GM23248 (cell line): ENCODE measurements around the gene TENM4.

Experiments
- EZH2 ChIP-seq: fragments of 200-600 bp; sonication (generic); IDR thresholded peaks from 2 replicates; pipeline ENCODE4 v1.6.1; 2018; ENCODE audit warnings: antibody characterized with exemption, mild to moderate bottlenecking; ENCODE audit not compliant: insufficient read depth, poor library complexity, severe bottlenecking
- EZH2phosphoT487 ChIP-seq: fragments of 200-600 bp; sonication (generic); IDR thresholded peaks from 2 replicates; pipeline ENCODE4 v1.6.1; 2018; ENCODE audit warnings: antibody characterized with exemption, moderate library complexity, mild to moderate bottlenecking, low read depth; ENCODE audit not compliant: insufficient read depth

GRCh38 chr11:78744949-78745348, 695.9 kb downstream of the TENM4 start:
- TF ChIP-seq EZH2phosphoT487 (no peak), EZH2 (no peak)
